SK-N-SH (cell line): ENCODE measurements around the gene CNTNAP5. TPM values are rescaled to one million over a fixed set of nuclear protein-coding genes. Genes with fewer than 3 reads are reported as not detected.

Source experiments
- CTCF ChIA-PET: fragments of 300-600, 350-600 bp; formaldehyde crosslinking; extraction: SDS; loops from one replicate; lab custom pipeline; 2021; lab: Yijun Ruan, JAX
- POLR2A ChIA-PET: fragments of 350-600 bp; sonication (Branson Sonifier 250); formaldehyde crosslinking; extraction: SDS; loops from one replicate; lab custom pipeline; 2020; ENCODE audit warnings: antibody characterized with exemption, inconsistent platforms; lab: Yijun Ruan, JAX
- DNase-seq: peaks from one replicate; pipeline ENCODE4 v3.0.0; 2012
- H2AFZ ChIP-seq: fragments of 200-600 bp; sonication (generic); 2 replicates; pipeline ENCODE4 v1.8.1; 2016; ENCODE audit warnings: antibody characterized with exemption, mild to moderate bottlenecking, low read depth
- H3F3A ChIP-seq: fragments of 200-600 bp; sonication (generic); replicated peaks from 2 replicates; pipeline ENCODE3; 2016; ENCODE audit warnings: antibody characterized with exemption, mild to moderate bottlenecking; ENCODE audit not compliant: insufficient read depth
- H3K27ac ChIP-seq, 2 experiments: fragments of 200-500 bp in 1 of 2; fragments of 200-600 bp in 1 of 2; sonication (Bioruptor generic) in 1 of 2; sonication (generic), shearing (Covaris generic) in 1 of 2; 2 replicates each; pipeline versions ENCODE4 v1.5.1 to v1.6.1; 2014 to 2016; ENCODE audit warnings: low read depth in 2 of 2, inconsistent platforms in 1 of 2, low read length in 1 of 2, mild to moderate bottlenecking in 1 of 2, mixed read lengths in 1 of 2
- H3K27me3 ChIP-seq: fragments of 200-600 bp; sonication (generic), shearing (Covaris generic); 2 replicates; pipeline ENCODE4 v1.6.1; 2016; ENCODE audit warnings: mixed run types; ENCODE audit not compliant: insufficient read depth
- H3K36me3 ChIP-seq, 2 experiments: fragments of 200-500 bp in 1 of 2; fragments of 200-600 bp in 1 of 2; sonication (Bioruptor generic) in 1 of 2; sonication (generic) in 1 of 2; replicated peaks in 1 of 2; 2 replicates each; pipeline versions ENCODE3 to v1.5.1; 2014 to 2016; ENCODE audit warnings: low read length in 1 of 2, mild to moderate bottlenecking in 1 of 2; ENCODE audit not compliant: insufficient read depth in 2 of 2, control insufficient read depth in 1 of 2
- H3K4me1 ChIP-seq, 2 experiments: fragments of 200-500 bp in 1 of 2; fragments of 200-600 bp in 1 of 2; sonication (Bioruptor generic) in 1 of 2; sonication (generic), shearing (Covaris generic) in 1 of 2; 2 replicates each; pipeline versions ENCODE4 v1.5.1 to v1.6.1; 2014 to 2016; ENCODE audit warnings: low read depth in 1 of 2, low read length in 1 of 2, mixed run types in 1 of 2; ENCODE audit not compliant: insufficient read depth in 2 of 2, control insufficient read depth in 1 of 2
- H3K4me2 ChIP-seq: fragments of 200-600 bp; sonication (generic), shearing (Covaris generic); 2 replicates; pipeline ENCODE4 v1.6.1; 2017; ENCODE audit warnings: mixed run types
- H3K4me3 ChIP-seq, 2 experiments: fragments of 200-500 bp in 1 of 2; fragments of 200-600 bp in 1 of 2; sonication (Bioruptor generic) in 1 of 2; sonication (generic), shearing (Covaris generic) in 1 of 2; 2 replicates each; pipeline versions ENCODE4 v1.5.1 to v1.8.1; 2014 to 2016; ENCODE audit warnings: low read depth in 2 of 2, inconsistent platforms in 1 of 2, low read length in 1 of 2, mild to moderate bottlenecking in 1 of 2, mixed read lengths in 1 of 2, moderate library complexity in 1 of 2
- H3K79me2 ChIP-seq: fragments of 200-600 bp; sonication (generic); 2 replicates; pipeline ENCODE4 v1.8.1; 2017; ENCODE audit warnings: mild to moderate bottlenecking; ENCODE audit not compliant: insufficient read depth
- H3K9ac ChIP-seq: fragments of 200-600 bp; sonication (generic); 2 replicates; pipeline ENCODE4 v1.6.1; 2017; ENCODE audit warnings: mixed run types
- H3K9me2 ChIP-seq: fragments of 200-600 bp; sonication (generic); 2 replicates; pipeline ENCODE4 v1.6.1; 2017; ENCODE audit warnings: mixed run types
- H3K9me3 ChIP-seq: fragments of 200-600 bp; sonication (generic); 2 replicates; pipeline ENCODE4 v1.6.1; 2017; ENCODE audit warnings: mixed run types, mild to moderate bottlenecking, moderate library complexity
- H4K20me1 ChIP-seq: fragments of 200-600 bp; sonication (generic); 2 replicates; pipeline ENCODE4 v1.6.1; 2017; ENCODE audit warnings: mild to moderate bottlenecking, mixed run types; ENCODE audit not compliant: insufficient read depth
- CHD2 ChIP-seq: fragments of 150-350 bp; IDR thresholded peaks from 2 replicates; pipeline ENCODE4 v1.6.1; 2018; ENCODE audit warnings: low read length; ENCODE audit not compliant: partially characterized antibody
- ELF1 ChIP-seq: IDR thresholded peaks from 2 replicates; pipeline ENCODE4 v1.4.0; 2012
- FOXJ3 ChIP-seq: sonication (generic); formaldehyde crosslinking; IDR thresholded peaks from 2 replicates; pipeline ENCODE4 v1.5.1; 2020; ENCODE audit warnings: mild to moderate bottlenecking, missing genetic modification reagents
- FOXM1 ChIP-seq: IDR thresholded peaks from 2 replicates; pipeline ENCODE4 v1.4.0; 2012; ENCODE audit warnings: low read depth, mild to moderate bottlenecking
- GABPA ChIP-seq: IDR thresholded peaks from 2 replicates; pipeline ENCODE4 v1.4.0; 2012; ENCODE audit warnings: low read depth, mild to moderate bottlenecking
- IRF3 ChIP-seq: fragments of 150-350 bp; IDR thresholded peaks from 2 replicates; pipeline ENCODE4 v1.6.1; 2016; ENCODE audit warnings: mild to moderate bottlenecking, low read depth, low read length
- MAX ChIP-seq: IDR thresholded peaks from 2 replicates; pipeline ENCODE4 v1.4.0; 2012; ENCODE audit warnings: low read depth
- MEF2A ChIP-seq: IDR thresholded peaks from 2 replicates; pipeline ENCODE4 v1.4.0; 2012; ENCODE audit warnings: low read depth, borderline replicate concordance
- NFIC ChIP-seq: IDR thresholded peaks from 2 replicates; pipeline ENCODE4 v1.4.0; 2012; ENCODE audit warnings: borderline replicate concordance
- NRF1 ChIP-seq: IDR thresholded peaks from 2 replicates; pipeline ENCODE4 v1.6.1; 2012; ENCODE audit warnings: low read depth, mild to moderate bottlenecking, low read length
- POLR2AphosphoS5 ChIP-seq: IDR thresholded peaks from 2 replicates; pipeline ENCODE4 v1.6.1; 2012; ENCODE audit warnings: low read depth, low read length
- RCOR1 ChIP-seq: fragments of 150-350 bp; IDR thresholded peaks from 2 replicates; pipeline ENCODE4 v1.6.1; 2017; ENCODE audit warnings: antibody characterized with exemption, low read length
- RXRA ChIP-seq: IDR thresholded peaks from 2 replicates; pipeline ENCODE4 v1.4.0; 2012; ENCODE audit warnings: low read depth, mild to moderate bottlenecking, borderline replicate concordance
- SIN3A ChIP-seq: IDR thresholded peaks from 2 replicates; pipeline ENCODE4 v1.6.1; 2012; ENCODE audit warnings: low read depth, mild to moderate bottlenecking, low read length, moderate library complexity, borderline replicate concordance
- TAF1 ChIP-seq: IDR thresholded peaks from 2 replicates; pipeline ENCODE4 v1.6.1; 2012; ENCODE audit warnings: low read depth, mild to moderate bottlenecking, low read length, moderate library complexity, borderline replicate concordance
- TCF12 ChIP-seq: IDR thresholded peaks from 2 replicates; pipeline ENCODE4 v1.4.0; 2012
- TEAD4 ChIP-seq: IDR thresholded peaks from 2 replicates; pipeline ENCODE4 v1.4.0; 2012; ENCODE audit warnings: mild to moderate bottlenecking, borderline replicate concordance; ENCODE audit not compliant: insufficient read depth
- ZBTB33 ChIP-seq: IDR thresholded peaks from 2 replicates; pipeline ENCODE4 v1.4.0; 2012; ENCODE audit warnings: low read depth, borderline replicate concordance
- WGBS: methylation state at CpG from one replicate; pipeline ENCODE4 v1.1.6; 2017; ENCODE audit warnings: low lambda C conversion rate; 5-methylcytosine and 5-hydroxymethylcytosine counted together
- polyA plus RNA-seq, 3 experiments: library from polyadenylated mRNA; depleted of rRNA; stranded (reverse); fragments of >200 nt; gene quantifications; 2 replicates each; pipeline ENCODE4 v1.2.3, GENCODE V29; 2012
- TF ChIP-seq, protein P1 (sequence below): IDR thresholded peaks from 2 replicates; pipeline ENCODE4 v1.4.0; 2012; ENCODE audit warnings: low read depth, borderline replicate concordance

Gene CNTNAP5
- polyA plus RNA-seq, 1 of the 3 experiments (the other 2 are of a cell fraction), result 0.08 TPM

DNA sequence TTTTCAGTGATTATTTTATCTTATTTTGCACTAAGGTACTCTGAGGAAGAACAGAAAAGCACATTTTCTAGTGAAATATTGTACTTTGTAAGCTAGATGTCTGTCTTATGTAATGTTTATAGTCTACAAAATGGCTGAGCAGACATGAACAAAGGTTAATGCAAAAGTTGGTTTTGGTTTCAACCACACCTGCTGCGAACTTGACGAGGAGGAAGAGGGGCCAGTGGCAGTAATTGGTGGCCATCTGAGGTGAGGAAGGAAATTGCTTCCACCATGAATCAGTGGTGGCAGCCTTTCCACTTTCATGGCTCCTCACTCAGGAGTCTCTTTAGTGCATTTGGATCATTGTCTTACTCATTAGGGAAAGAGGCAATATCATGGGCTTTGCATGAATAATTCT lies 894.2 kb downstream of the CNTNAP5 start (continued):
- TF ChIP-seq ZBTB33, result no peak
- no peak for TF ChIP-seq CHD2

DNA sequence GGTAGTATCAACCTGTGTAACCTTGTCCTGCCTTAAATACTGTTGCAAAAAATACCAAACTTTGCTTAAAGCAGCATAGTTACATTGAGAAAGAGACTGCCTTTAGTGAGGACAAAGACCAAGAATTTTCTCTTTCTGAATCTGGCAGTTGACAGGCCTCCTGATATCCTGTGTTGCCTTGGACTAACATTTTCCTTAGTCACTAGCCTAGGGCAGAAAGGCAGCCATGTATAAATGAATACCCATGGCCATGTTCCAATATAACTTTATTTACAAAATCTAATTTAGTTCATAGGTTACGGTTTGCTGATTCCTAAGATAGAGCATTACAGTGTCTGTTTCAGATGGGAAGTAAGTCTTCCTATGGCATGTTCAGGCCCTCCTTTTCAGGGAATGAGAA lies 895.4 kb downstream of the CNTNAP5 start:
- TF ChIP-seq FOXJ3 (CRISPR knock-in tag) (no peak), GABPA (no peak), RCOR1 (no peak), POLR2AphosphoS5 (no peak), RXRA (no peak)
- TF ChIP-seq, protein P1, sequence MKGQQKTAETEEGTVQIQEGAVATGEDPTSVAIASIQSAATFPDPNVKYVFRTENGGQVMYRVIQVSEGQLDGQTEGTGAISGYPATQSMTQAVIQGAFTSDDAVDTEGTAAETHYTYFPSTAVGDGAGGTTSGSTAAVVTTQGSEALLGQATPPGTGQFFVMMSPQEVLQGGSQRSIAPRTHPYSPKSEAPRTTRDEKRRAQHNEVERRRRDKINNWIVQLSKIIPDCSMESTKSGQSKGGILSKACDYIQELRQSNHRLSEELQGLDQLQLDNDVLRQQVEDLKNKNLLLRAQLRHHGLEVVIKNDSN, result no peak
- H2AFZ ChIP-seq, result no peak overlapping the region
- no peak for DNase-seq
- POLR2A ChIA-PET, result no interaction called here
- no peaks in the 10 kb centered on the region for H3K36me3 ChIP-seq
- no peaks in the 10 kb centered on the region; a peak in 1 of 4 replicates for H3K4me1 ChIP-seq
- H3K9ac ChIP-seq, result no peak overlapping the region
- no peaks in the 10 kb centered on the region for H3K79me2 ChIP-seq
- CTCF ChIA-PET, result no interaction called here
- H3K4me2 ChIP-seq, result no peak overlapping the region
- no peaks in the 10 kb centered on the region for H3K9me3 ChIP-seq
- H3K4me3 ChIP-seq, result no peak overlapping the region
- no peak overlapping the region for H3K27ac ChIP-seq
- no peaks in the 10 kb centered on the region for H4K20me1 ChIP-seq
- no peaks in the 10 kb centered on the region for H3K27me3 ChIP-seq
- WGBS, result 6% methylated on average over 1 of the region's 1 CpG
- H3F3A ChIP-seq, result no peaks in the 10 kb centered on the region
- no peaks in the 10 kb centered on the region for H3K9me2 ChIP-seq

DNA sequence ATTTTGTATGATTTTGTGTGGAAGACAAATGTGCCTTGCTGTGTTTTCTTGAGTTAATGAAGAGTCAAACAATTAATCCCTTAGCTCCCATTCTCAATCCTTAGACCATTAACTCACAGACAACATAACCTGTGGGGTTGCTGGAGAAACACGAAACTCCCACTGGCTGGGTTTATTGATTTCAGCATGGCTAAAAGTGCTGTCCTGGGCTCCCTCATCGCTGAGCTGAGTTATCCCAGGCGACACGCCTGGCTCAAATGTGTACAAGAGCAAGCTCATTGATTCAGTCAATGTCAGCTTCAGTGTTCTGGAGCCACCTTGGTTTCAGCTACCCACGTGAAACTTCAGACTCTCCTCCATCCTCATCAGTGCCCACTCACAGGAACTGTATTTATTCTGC lies 896.1 kb downstream of the CNTNAP5 start:
- POLR2A ChIA-PET, result no interaction called here
- H3K4me3 ChIP-seq, result no peak overlapping the region
- no peak overlapping the region for H3K4me2 ChIP-seq
- no peaks in the 10 kb centered on the region for H4K20me1 ChIP-seq
- no peaks in the 10 kb centered on the region for H3K9me2 ChIP-seq
- H3K27me3 ChIP-seq, result no peaks in the 10 kb centered on the region
- no peaks in the 10 kb centered on the region for H3K9me3 ChIP-seq
- H3K9ac ChIP-seq, result no peak overlapping the region
- CTCF ChIA-PET, result interaction anchor here (0.7 kb wide), 1 partner anchor 21 kb away, joined by 3 read pairs; no protein-coding TSS in a partner anchor
- no peak overlapping the region for H2AFZ ChIP-seq
- whole genome bisulfite sequencing, result 25% methylated on average over 5 of the region's 5 CpGs
- H3K4me1 ChIP-seq, result no peaks in the 10 kb centered on the region; a peak in 1 of 4 replicates
- H3F3A ChIP-seq, result no peaks in the 10 kb centered on the region
- no peaks in the 10 kb centered on the region for H3K36me3 ChIP-seq
- no peaks in the 10 kb centered on the region for H3K79me2 ChIP-seq
- H3K27ac ChIP-seq, result no peak overlapping the region
- DNase-seq, result no peak
- TF ChIP-seq IRF3 (no peak), ZBTB33 (no peak), TEAD4 (no peak), GABPA (no peak), MEF2A (no peak), NRF1 (no peak), FOXM1 (no peak), RCOR1 (no peak), SIN3A (no peak), TAF1 (no peak), NFIC (no peak), RXRA (no peak), TCF12 (no peak), ELF1 (no peak), MAX (no peak)
- TF ChIP-seq, protein P1, result no peak
